Vagina (tissue), 2 donors: ENCODE measurements around the gene DDX4. TPM values are rescaled to one million over a fixed set of nuclear protein-coding genes. Genes with fewer than 3 reads are reported as not detected.

Experiments
- DNase-seq, 2 donors: peaks; one replicate each; pipeline ENCODE4 v3.0.0-alpha.2; 2017; ENCODE audit errors: extremely low spot score in 2 of 2
- H3K27ac ChIP-seq: fragments of 200-600 bp; sonication (generic); one replicate; pipeline ENCODE4 v1.5.1; 2019
- H3K27me3 ChIP-seq: fragments of 200-600 bp; sonication (generic); one replicate; pipeline ENCODE4 v1.5.1; 2019
- H3K36me3 ChIP-seq, 2 donors: fragments of 200-600 bp; sonication (generic); one replicate each; pipeline ENCODE4 v1.5.1; 2017 to 2019
- H3K4me1 ChIP-seq: fragments of 200-600 bp; sonication (generic); one replicate; pipeline ENCODE4 v1.5.1; 2019
- H3K4me3 ChIP-seq, 2 donors: fragments of 200-600 bp; sonication (generic); 1 replicate in 1 of 2; 2 replicates in 1 of 2; pipeline ENCODE4 v1.5.1; 2016 to 2019
- H3K9me3 ChIP-seq: fragments of 200-600 bp; sonication (generic); one replicate; pipeline ENCODE4 v1.5.1; 2019
- CTCF ChIP-seq, 3 experiments: fragments of 450-650 bp in 2 of 3; fragments of 200-600 bp in 1 of 3; sonication (generic) in 1 of 3; IDR thresholded peaks; one replicate each; pipeline ENCODE4 v1.5.1; 2017 to 2019; ENCODE audit warnings: antibody characterized with exemption in 3 of 3, mild to moderate bottlenecking in 2 of 3, moderate library complexity in 2 of 3
- POLR2A ChIP-seq, 2 donors: fragments of 450-650 bp; IDR thresholded peaks; one replicate each; pipeline ENCODE4 v1.6.1; 2017; ENCODE audit warnings: antibody characterized with exemption in 2 of 2, mild to moderate bottlenecking in 2 of 2, moderate library complexity in 2 of 2
- POLR2AphosphoS5 ChIP-seq, 2 donors: sonication (generic); formaldehyde crosslinking; IDR thresholded peaks; one replicate each; pipeline ENCODE4 v1.9.0; 2017; ENCODE audit warnings: antibody characterized with exemption in 2 of 2, mild to moderate bottlenecking in 2 of 2, low read depth in 1 of 2; ENCODE audit not compliant: insufficient read depth in 1 of 2
- intact Hi-C: fragments of 100-400 bp; cut with DNase I; formaldehyde crosslinking; loops from one replicate; pipeline ENCODE4 v1.15.1; 2023
- total RNA-seq: library from RNA; depleted of rRNA; stranded (reverse); fragments of >200 nt; gene quantifications from one replicate; pipeline ENCODE4 v1.2.3, GENCODE V29; 2016

DDX4 gene
- total RNA-seq, 1 donor from 2014 or later = not detected

- H3K4me1 ChIP-seq = no peaks in the 10 kb centered on the region
- intact Hi-C loops = no loop called here
- no peaks in the 10 kb centered on the region for H3K27me3 ChIP-seq
- H3K9me3 ChIP-seq = no peaks in the 10 kb centered on the region
- DNase-seq = no peak
- H3K27ac ChIP-seq = no peak overlapping the region
- H3K4me3 ChIP-seq = no peak overlapping the region
- H3K36me3 ChIP-seq = no peaks in the 10 kb centered on the region
- TF ChIP-seq POLR2A (IDR thresholded peaks at IDR 0.05) (no peak), CTCF (IDR thresholded peaks at IDR 0.05) (no peak), POLR2AphosphoS5 (IDR thresholded peaks at IDR 0.05; ENCODE audit: insufficient read depth in 1 of 2, low read depth in 1 of 2) (no peak)
Observed at GRCh38 chr5:55853818-55854217, 116.0 kb downstream of the DDX4 start.

GRCh38 chr5:55855509-55855908 lies 117.6 kb downstream of the DDX4 start:
- intact Hi-C loops = no loop called here
- Histone ChIP-seq H3K4me3 (no peak overlapping the region), H3K27ac (no peak overlapping the region), H3K36me3 (no peaks in the 10 kb centered on the region), H3K9me3 (no peaks in the 10 kb centered on the region), H3K27me3 (no peaks in the 10 kb centered on the region), H3K4me1 (no peaks in the 10 kb centered on the region)
- DNase-seq = no peak
- TF ChIP-seq POLR2A (IDR thresholded peaks at IDR 0.05) (no peak), CTCF (IDR thresholded peaks at IDR 0.05) (no peak), POLR2AphosphoS5 (IDR thresholded peaks at IDR 0.05; ENCODE audit: insufficient read depth in 1 of 2, low read depth in 1 of 2) (no peak)

- Histone ChIP-seq H3K27me3 (no peaks in the 10 kb centered on the region), H3K4me1 (no peaks in the 10 kb centered on the region), H3K27ac (no peak overlapping the region), H3K4me3 (no peak overlapping the region), H3K9me3 (no peaks in the 10 kb centered on the region), H3K36me3 (no peaks in the 10 kb centered on the region)
- no peak for DNase-seq
- TF ChIP-seq CTCF (IDR thresholded peaks at IDR 0.05) (no peak), POLR2AphosphoS5 (IDR thresholded peaks at IDR 0.05; ENCODE audit: insufficient read depth in 1 of 2, low read depth in 1 of 2) (no peak), POLR2A (IDR thresholded peaks at IDR 0.05) (no peak)
- intact Hi-C loops = no loop called here
Observed at GRCh38 chr5:55856516-55857246, 118.8 kb downstream of the DDX4 start.

DNA sequence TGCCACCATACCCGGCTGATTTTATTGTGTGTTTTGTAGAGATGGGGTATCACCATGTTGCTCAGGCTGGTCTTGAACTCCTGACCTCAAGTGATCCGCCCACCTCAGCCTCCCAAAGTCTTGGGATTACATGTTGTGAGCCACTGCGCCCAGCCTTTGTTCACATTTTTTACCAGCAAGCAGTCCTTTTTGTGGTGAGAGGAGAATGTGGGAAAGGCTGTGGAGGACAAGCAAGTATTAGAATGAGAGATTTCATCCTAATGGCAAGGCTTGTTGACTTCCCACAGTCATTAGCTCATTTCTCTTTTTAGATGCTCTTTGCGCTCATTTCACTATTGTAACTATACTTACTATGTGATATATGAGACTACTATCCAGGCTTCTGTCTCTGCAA lies 119.4 kb downstream of the DDX4 start:
- no peaks in the 10 kb centered on the region for H3K4me1 ChIP-seq
- no peaks in the 10 kb centered on the region for H3K36me3 ChIP-seq
- H3K9me3 ChIP-seq = no peaks in the 10 kb centered on the region
- TF ChIP-seq POLR2A (IDR thresholded peaks at IDR 0.05) (no peak), POLR2AphosphoS5 (IDR thresholded peaks at IDR 0.05; ENCODE audit: insufficient read depth in 1 of 2, low read depth in 1 of 2) (no peak), CTCF (IDR thresholded peaks at IDR 0.05) (no peak)
- H3K27ac ChIP-seq = no peak overlapping the region
- DNase-seq = no peak
- no peak overlapping the region for H3K4me3 ChIP-seq
- no peaks in the 10 kb centered on the region for H3K27me3 ChIP-seq
- intact Hi-C loops = no loop called here

DNA sequence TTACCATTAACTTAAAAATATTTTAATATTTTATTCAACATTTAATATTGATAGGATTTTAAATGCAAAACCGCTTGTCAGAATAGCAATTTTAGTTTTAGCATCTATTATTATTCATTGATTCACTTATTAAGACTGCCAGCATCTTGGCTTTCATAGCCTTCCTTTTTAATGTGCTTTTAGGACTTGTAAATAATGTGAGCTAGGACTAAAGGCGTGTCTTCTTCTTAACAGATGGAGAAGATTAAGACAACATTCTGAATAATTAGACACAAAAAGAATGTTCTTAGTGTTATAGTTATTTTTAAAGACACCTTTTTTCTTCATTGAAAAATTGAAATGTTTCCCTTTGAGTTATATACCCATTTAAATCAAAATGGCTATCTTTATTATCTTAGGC lies 120.2 kb downstream of the DDX4 start:
- TF ChIP-seq CTCF (IDR thresholded peaks at IDR 0.05) (no peak), POLR2AphosphoS5 (IDR thresholded peaks at IDR 0.05; ENCODE audit: insufficient read depth in 1 of 2, low read depth in 1 of 2) (no peak), POLR2A (IDR thresholded peaks at IDR 0.05) (no peak)

More for the DNA sequence above, 120.2 kb downstream of the DDX4 start:
- Histone ChIP-seq H3K27ac (no peak overlapping the region), H3K36me3 (no peaks in the 10 kb centered on the region), H3K4me1 (no peaks in the 10 kb centered on the region), H3K4me3 (no peak overlapping the region), H3K9me3 (no peaks in the 10 kb centered on the region), H3K27me3 (no peaks in the 10 kb centered on the region)
- intact Hi-C loops = no loop called here
- no peak for DNase-seq
